T-helper 17 cell (primary cell): Measurements from ENCODE around the gene MLLT10. TPM values are rescaled to one million over a fixed set of nuclear protein-coding genes. Genes with fewer than 3 reads are reported as not detected.

Source experiments
- ATAC-seq: fragments of 150-1000 bp; cut with Tn5 transposase; 2 replicates; pipeline ENCODE4 v1.10.0; 2021; ENCODE audit warnings: mild to moderate bottlenecking, moderate library complexity
- DNase-seq, 3 donors: peaks; one replicate each; pipeline versions ENCODE4 v3.0.0 to v3.0.0-alpha.2; 2020 to 2021
- H3K9me3 ChIP-seq: one replicate; pipeline ENCODE4 v1.7.0; 2013; ENCODE audit warnings: low read length, mild to moderate bottlenecking; ENCODE audit not compliant: control insufficient read depth, poor library complexity, severe bottlenecking
- H3K27ac Mint-ChIP-seq: one replicate; pipeline ENCODE4 v1.8.0; 2022; ENCODE audit warnings: mild to moderate bottlenecking, moderate library complexity, mixed read lengths
- H3K27me3 Mint-ChIP-seq: one replicate; pipeline ENCODE4 v1.8.0; 2022; ENCODE audit warnings: mixed read lengths
- H3K36me3 Mint-ChIP-seq: one replicate; pipeline ENCODE4 v1.8.0; 2022; ENCODE audit warnings: low read depth, mixed read lengths
- H3K4me1 Mint-ChIP-seq: one replicate; pipeline ENCODE4 v1.8.0; 2022; ENCODE audit warnings: mild to moderate bottlenecking, mixed read lengths
- H3K4me3 Mint-ChIP-seq: one replicate; pipeline ENCODE4 v1.8.0; 2022; ENCODE audit warnings: mild to moderate bottlenecking, moderate library complexity, mixed read lengths
- total RNA-seq, 4 donors: library from RNA in 2 of 4; stranded (reverse) in 2 of 4; gene quantifications; one replicate each; pipeline ENCODE4 v1.2.3 and lab custom pipeline; 2022 to 2026

MLLT10 gene
- 10 to 100 TPM; 68.6 to 72.0 TPM for total RNA-seq
- 80.2 to 84.2 reads per million in 2 donors for total RNA-seq (lab: John Stamatoyannopoulos, UW)

DNA sequence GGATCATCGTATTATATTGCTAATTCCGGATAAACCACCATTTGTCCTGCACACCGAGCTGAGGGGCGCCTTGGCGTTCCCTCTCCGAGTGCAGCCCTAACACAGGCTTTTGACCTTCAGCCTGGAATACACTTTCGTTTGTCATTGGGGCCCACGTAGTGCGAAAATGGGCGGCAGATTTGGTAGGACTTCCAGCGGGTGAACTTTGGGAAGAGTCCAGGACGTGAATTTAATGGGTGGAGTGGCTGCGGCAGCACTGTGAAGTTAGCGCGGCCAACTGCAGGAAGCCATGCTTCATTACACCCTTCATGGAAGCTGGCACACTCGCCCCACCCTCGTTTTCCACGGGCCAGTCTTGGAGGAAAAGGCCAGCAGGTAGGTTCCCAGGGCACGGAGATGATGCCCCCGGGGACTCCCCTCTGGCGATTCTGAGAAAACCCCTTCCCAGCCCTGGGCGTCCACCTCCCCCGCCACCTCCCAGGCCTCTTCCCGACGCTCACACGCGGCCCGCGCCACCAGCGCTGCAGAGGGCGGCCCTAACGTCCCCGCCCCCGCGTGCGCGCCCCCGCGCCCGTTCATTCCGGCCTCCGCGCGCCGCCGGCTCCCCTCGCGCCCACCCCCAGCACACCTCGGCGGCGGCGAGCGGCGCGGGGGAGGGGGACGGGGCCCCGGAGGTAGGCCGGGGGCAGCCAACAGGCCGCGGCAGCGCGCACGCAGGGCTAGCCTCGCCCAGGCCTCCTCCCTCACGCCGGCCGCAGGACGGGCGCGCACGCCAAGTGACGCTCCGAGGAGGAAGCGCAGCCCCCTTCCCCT is at the start of gene MLLT10:
Gene MLLT10, plus strand, starts transcription at position 766 of the 813 bp plus-strand sequence. CDS start 413 bp downstream, outside the sequence.
- H3K36me3 Mint-ChIP-seq = no peaks in the 10 kb centered on the region
- H3K4me1 Mint-ChIP-seq = peaks cover 18% of the 10 kb centered on the region
- peak within 1 kb of the TSS; percentile 92 for H3K27ac Mint-ChIP-seq
- H3K4me3 Mint-ChIP-seq = peak within 1 kb of the TSS; percentile 93
- no peaks in the 10 kb centered on the region for H3K27me3 Mint-ChIP-seq
- DNase-seq (peak; percentile 90 to 91 (median 91)), ATAC-seq (peak; percentile 89)
- H3K9me3 ChIP-seq = no peaks in the 10 kb centered on the region

DNA sequence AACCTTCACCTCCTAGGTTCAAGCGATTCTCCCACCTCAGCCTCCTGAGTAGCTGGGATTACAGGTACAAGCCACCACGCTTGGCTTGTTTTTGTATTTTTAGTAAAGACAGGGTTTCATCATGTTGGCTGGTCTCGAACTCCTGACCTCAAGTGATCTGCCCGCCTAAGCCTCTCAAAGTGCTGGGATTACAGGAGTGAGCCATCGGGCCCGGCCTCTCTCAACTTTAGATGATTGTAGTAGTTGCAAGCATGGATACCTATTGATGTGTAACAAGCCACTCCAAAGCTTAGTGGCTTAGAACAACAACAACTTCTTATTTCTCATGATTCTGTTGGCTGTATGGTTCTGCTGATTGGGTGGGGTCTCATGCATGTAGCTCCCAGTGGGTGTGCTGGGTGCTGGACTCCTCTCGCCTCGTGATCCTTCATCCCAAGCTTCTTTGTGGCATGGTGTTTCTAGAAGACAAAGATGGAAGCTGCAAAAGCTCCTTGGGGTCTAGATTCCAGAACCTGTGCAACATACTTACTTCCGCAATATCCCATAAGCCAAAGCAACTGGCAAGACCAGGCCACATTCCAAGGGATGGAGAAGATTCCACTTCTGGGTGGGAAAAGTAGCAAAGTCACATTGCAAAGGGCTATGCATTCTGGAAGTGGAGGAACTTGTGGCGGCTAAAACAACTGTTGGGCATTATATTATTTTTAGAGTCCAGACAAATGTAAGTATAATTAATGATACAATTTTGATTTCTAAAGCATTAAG is 46.4 kb upstream of the MLLT10 start:
- no peak overlapping the region for H3K27ac Mint-ChIP-seq
- no peaks in the 10 kb centered on the region for H3K9me3 ChIP-seq
- H3K4me3 Mint-ChIP-seq = no peak overlapping the region
- H3K4me1 Mint-ChIP-seq = no peaks in the 10 kb centered on the region
- ATAC-seq = no peak
- H3K27me3 Mint-ChIP-seq = peaks cover 13% of the 10 kb centered on the region
- no peak for DNase-seq
- no peaks in the 10 kb centered on the region for H3K36me3 Mint-ChIP-seq

DNA sequence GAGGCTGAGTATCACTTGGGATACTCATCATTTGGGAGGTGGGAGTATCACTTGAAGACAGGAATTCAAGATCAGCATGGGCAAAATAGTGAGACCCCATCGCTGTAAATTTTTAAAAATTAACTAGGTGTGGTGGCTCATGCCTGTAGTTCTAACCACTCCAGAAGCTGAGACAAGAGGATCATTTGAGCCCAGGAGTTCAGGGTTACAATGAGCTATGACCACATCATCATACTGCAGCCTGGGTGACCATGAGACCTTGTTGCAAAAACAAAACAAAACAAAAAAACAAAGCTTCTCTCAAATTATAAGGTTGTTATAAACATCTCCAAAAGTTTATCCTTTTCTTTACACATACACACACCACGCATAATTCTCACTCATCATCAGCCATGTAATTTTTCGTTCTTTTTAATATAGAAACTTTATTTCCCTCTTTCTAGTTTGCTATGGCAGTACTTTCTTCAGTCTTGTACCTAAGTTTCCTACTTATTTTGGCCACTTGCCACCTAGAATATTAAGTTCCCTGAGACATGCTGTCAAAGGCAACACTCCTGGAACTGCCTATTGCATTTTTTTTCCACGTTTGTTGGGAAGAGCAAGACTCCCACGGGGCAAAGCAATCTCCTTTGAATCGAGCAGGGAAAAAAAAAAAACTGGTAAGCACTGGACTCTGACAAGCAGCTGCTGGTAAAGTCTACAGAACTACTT is 45.6 kb upstream of the MLLT10 start:
- DNase-seq = no peak
- H3K27me3 Mint-ChIP-seq = peaks cover 13% of the 10 kb centered on the region
- H3K9me3 ChIP-seq = no peaks in the 10 kb centered on the region
- H3K4me3 Mint-ChIP-seq = no peak overlapping the region
- no peak overlapping the region for H3K27ac Mint-ChIP-seq
- ATAC-seq = no peak
- H3K4me1 Mint-ChIP-seq = no peaks in the 10 kb centered on the region
- no peaks in the 10 kb centered on the region for H3K36me3 Mint-ChIP-seq

DNA sequence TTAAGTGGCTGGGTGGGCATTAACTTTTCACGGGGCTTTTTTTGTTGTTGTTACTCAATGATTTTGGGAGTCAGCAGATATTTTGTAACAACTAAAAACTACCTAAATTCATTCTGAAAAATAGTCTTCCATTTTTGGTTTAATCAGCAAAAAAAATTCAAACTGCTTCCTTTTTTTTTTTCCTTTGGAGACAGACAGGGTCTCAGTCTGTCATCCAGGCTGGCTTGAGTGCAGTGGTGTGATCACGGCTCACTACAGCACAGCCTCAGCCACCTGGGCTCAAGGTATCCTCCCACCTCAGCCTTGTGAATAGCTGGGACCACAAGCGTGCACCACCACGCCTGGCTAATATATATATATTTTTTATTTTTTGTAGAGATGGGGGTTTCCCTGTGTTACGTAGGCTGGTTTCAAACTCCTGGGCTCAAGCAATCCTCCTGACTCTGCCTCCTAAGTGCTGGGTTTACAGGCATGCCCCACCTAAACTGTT is 45.0 kb upstream of the MLLT10 start:
- no peak for DNase-seq

DNA sequence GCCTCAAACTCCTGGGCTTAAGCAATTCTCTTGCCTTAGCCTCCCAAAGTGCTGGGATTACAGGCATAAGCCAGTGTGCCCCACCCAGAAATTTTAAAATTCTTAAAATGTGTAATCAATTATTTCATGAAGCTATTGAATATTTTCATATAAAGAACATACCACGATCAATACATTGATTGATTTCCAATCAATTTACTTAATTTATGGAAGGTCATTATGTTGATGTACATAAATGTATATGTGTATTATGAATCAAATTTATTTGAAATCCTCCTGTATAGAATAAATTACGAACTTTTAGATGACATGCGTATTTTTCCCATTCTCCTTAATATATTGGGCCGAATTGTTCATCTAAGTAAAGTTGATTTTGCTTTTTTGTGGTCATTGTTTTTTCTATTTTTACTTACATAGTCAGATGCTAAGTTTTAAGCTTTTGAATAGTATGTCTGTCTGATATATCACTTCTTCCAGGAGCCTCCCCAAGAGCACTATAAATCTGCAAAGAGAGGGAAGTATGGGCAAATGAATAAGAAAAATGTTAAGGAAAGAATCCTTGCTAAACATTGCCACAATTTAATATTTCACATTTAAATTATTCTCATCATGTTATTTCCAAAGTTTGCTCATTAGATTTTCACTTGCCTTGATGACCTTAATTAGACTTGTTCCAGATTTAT is 43.9 kb upstream of the MLLT10 start:
- Mint-ChIP-seq H3K4me1 (peaks cover 5% of the 10 kb centered on the region), H3K36me3 (no peaks in the 10 kb centered on the region), H3K27me3 (peaks cover 25% of the 10 kb centered on the region), H3K27ac (no peak overlapping the region), H3K4me3 (no peak overlapping the region)
- no peaks in the 10 kb centered on the region for H3K9me3 ChIP-seq
- DNase-seq = no peak
- no peak for ATAC-seq

More for the DNA sequence above, 45.0 kb upstream of the MLLT10 start:
- ATAC-seq = no peak
- Mint-ChIP-seq H3K27ac (no peak overlapping the region), H3K36me3 (no peaks in the 10 kb centered on the region), H3K4me1 (peaks cover under 1% of the 10 kb centered on the region), H3K4me3 (no peak overlapping the region), H3K27me3 (peaks cover 18% of the 10 kb centered on the region)
- H3K9me3 ChIP-seq = no peaks in the 10 kb centered on the region

DNA sequence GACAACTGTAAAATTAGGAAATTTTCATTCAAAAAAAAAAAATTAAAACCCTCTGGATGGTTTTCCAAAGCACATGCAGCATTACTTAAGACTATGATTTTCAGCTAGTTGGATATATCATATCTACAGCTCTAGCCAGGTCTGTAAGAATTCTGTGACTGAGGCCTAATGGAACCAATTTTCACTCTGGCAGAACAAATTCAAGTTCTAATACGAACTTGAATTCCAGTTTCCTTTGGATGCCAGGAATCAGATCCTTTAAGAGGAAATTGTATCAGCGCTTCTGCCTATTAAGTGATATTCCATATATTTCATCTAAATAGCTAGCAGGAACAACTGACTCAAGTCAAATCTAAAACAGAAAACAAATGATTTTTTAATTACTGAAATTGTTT is 43.3 kb upstream of the MLLT10 start:
- no peaks in the 10 kb centered on the region for H3K9me3 ChIP-seq
- Mint-ChIP-seq H3K36me3 (no peaks in the 10 kb centered on the region), H3K4me3 (no peak overlapping the region), H3K4me1 (peaks cover 10% of the 10 kb centered on the region), H3K27ac (no peak overlapping the region), H3K27me3 (peaks cover 28% of the 10 kb centered on the region)
- no peak for ATAC-seq
- DNase-seq = no peak

DNA sequence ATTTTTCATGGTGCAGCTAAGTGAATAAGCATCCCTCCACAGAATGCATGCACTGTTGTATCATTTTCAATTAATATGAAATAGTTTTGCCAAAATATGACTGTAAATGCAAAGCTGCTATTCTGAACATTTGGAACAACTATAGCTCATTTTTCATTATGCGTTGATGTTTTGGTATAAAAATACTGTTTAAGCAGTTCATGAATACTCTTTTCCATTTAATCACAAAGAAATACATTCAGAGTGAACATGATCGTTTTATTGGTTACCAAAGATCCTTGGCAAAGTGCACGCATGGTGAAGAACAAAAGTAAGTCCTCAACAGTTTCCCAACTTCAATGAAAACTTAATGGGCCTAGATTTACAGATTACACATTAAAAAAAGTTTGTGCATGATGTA is 41.6 kb upstream of the MLLT10 start:
- no peak overlapping the region for H3K4me3 Mint-ChIP-seq
- no peaks in the 10 kb centered on the region for H3K9me3 ChIP-seq

DNA sequence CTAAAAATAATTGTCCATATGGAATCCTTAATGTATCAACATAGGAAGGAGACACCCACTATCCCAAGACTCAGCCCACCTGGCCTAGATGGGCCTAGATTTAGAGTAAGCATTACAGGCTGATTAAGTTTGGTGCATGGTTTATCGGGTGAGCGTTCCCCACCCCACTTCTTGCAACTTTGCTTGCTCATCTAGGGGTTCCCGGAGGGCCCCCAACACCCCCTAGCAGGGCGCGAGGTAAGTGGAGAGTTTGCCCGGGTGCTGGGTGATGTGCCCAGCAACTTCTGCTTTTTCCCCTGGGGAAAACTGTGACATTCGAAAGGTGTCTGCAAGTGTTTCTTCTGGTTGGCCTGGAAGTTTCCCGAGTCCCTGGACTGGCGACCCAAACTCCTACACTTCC is 40.2 kb upstream of the MLLT10 start:
- Mint-ChIP-seq H3K4me1 (peaks cover 12% of the 10 kb centered on the region), H3K27ac (no peak overlapping the region)
- no peak for ATAC-seq

More for the DNA sequence above, 41.6 kb upstream of the MLLT10 start:
- DNase-seq (no peak), ATAC-seq (no peak)
- H3K36me3 Mint-ChIP-seq = no peaks in the 10 kb centered on the region
- peaks cover 27% of the 10 kb centered on the region for H3K27me3 Mint-ChIP-seq
- H3K27ac Mint-ChIP-seq = no peak overlapping the region
- peaks cover 10% of the 10 kb centered on the region for H3K4me1 Mint-ChIP-seq

DNA sequence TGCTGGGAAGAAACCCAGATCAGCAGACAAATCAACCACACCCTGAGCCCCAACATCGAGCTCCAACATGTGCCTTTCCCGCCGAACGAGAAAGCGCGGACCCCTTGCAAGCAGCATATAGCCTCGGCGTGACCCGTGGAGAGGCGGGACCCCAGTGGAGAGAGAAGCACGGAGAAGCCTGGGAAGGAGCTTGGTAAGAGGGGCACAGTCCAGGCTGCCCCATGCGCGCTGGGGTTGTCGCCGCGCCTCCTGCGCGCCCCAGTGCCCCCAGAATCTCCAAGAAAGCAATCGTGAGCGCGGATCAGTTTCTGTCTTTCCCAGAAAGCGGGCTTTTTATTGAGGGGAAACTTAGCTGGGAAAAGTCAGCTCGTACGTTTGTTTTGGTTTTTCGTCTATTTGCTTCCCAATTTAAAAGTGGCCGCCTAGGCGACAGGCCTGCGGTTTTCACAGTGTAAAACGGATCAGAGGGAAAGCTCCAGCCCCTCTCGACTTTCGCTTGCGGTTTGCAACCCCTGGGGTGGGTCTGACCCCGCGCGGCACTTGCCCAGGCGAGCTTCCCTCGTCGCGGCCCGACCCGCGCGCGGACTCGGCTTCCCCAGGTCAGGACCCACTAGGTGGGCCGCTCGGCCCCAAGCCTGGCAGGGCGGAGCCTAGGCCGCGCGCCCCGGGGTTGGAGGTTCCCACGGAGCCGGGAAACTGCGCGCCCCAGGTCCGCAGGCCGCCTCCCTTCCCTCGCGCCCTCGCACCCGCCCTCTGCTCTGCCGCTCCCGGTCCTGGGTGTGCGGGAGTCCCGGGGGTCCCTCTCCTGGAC is 39.6 kb upstream of the MLLT10 start:
- Mint-ChIP-seq H3K36me3 (peaks cover 5% of the 10 kb centered on the region), H3K27me3 (peaks cover 36% of the 10 kb centered on the region), H3K4me3 (peak overlapping the region; percentile 91), H3K27ac (no peak overlapping the region), H3K4me1 (peaks cover 12% of the 10 kb centered on the region)
- no peak for DNase-seq
- no peak for ATAC-seq
- H3K9me3 ChIP-seq = no peaks in the 10 kb centered on the region

More for the DNA sequence above, 40.2 kb upstream of the MLLT10 start:
- Mint-ChIP-seq H3K27me3 (peaks cover 30% of the 10 kb centered on the region), H3K36me3 (peaks cover 3% of the 10 kb centered on the region), H3K4me3 (peak overlapping the region; percentile 84)
- H3K9me3 ChIP-seq = no peaks in the 10 kb centered on the region
- no peak for DNase-seq

DNA sequence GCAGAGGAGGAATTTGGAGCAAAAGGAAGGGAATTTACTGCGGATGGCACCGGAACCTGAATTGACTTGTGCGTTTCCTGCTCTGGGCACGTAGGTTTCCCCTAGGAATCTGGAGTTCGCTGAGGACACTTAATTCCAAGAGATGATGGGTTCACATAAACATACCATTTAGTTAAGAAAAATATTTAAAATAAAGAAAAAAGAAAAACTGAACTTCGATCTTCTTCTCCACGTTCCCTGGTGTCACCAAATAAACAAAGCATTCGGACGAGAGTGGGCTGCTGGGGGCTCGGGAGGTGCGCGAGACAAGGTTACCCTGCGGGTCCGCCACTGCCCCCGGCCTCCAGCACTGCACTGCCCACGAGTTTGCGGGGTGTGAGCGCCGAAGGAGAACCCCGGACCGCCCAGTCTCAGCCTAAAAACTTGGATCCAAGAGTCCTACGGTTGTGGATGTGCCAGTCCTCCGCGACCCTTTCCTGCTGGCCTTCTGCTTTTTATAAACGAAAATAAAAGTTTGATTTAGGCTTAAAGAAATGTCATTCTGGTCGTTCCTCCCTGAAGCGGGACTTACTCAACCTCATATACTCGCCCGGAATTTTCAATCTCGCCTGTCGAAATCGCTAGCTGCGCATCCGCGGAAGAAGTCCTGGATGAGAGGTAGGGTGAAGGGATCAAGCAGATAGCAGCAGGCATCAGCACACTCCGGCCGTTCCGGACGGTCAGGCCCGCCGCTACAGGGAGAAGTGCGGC is 38.9 kb upstream of the MLLT10 start:
- no peaks in the 10 kb centered on the region for H3K9me3 ChIP-seq
- Mint-ChIP-seq H3K27ac (peak overlapping the region; percentile 85), H3K36me3 (peaks cover 5% of the 10 kb centered on the region), H3K27me3 (peaks cover 42% of the 10 kb centered on the region), H3K4me3 (peak overlapping the region; percentile 91), H3K4me1 (peaks cover 12% of the 10 kb centered on the region)
- ATAC-seq (peak; percentile 3), DNase-seq (no peak)

DNA sequence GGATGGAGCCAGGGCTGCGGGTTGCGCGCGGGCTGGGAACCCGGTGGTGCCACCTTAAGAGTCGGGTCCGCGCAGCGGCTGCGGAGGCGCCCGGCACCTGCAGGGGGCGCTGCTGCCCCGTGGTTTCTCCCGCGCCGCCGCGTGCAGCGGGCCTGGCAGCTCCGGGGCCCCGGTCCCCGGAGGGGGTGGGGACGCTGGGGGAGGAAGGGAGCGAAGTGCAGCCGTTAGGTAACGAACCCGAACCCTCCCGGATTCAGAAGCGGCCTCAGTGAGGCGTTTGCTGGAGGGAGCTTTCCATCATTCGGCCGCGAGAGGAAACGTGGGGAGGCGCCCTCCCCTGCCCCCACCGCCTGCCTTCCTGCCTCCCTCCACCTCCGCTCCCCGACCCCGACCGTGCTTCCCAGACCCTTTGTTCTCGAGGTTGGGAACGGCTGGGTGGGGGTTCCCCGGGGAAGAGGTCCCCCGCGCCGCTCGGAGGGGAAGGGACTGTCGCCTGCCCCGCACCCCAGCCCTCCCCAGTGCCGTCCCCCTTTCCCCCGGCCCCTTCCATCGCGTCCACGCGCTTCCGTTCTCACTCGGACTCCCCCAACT is 38.2 kb upstream of the MLLT10 start:
- H3K4me1 Mint-ChIP-seq = peaks cover 12% of the 10 kb centered on the region
- peak; percentile 81 to 93 (median 84) for DNase-seq
- peak; percentile 93 for ATAC-seq
- H3K27ac Mint-ChIP-seq = peak overlapping the region; percentile 85
- no peaks in the 10 kb centered on the region for H3K9me3 ChIP-seq
- peak overlapping the region; percentile 91 for H3K4me3 Mint-ChIP-seq
- peaks cover 42% of the 10 kb centered on the region for H3K27me3 Mint-ChIP-seq
- peaks cover 5% of the 10 kb centered on the region for H3K36me3 Mint-ChIP-seq
